LNCaP clone FGC (cell line): ENCODE measurements around the gene ARL8B.

Experiments
- DNase-seq: peaks from one replicate; pipeline ENCODE4 v3.0.0-alpha.2; 2011; ENCODE audit warnings: low read depth
- H3K4me3 ChIP-seq: 2 replicates; pipeline ENCODE4 v1.5.1; 2011; ENCODE audit warnings: mild to moderate bottlenecking, low read depth, low read length, control low read depth
- TF ChIP-seq, protein P1 (sequence below): IDR thresholded peaks from 2 replicates; pipeline ENCODE4 v1.5.1; 2012; ENCODE audit warnings: mild to moderate bottlenecking; ENCODE audit not compliant: control insufficient read depth, insufficient read depth; ENCODE audit errors: extremely low read depth

ARL8B gene

DNA sequence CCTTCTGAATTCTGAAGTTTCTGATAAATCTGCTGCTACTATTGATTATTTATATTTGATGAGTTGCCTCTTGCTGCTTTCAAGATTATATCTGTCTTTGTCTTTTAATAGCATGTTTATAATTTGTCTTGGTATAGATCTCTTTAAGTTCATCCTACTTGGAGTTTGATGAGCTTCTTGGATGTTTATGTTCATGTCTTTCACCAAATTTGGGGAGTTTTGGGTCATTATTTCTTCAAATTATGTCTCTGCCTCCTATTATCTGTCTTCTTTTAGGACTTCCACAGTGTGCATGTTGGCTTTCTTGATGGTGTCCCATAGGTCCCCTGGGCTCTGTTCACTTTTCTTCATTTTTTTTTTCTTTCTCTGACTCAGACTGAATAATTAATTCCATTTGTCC lies 33.1 kb downstream of the ARL8B start:
- TF ChIP-seq, protein P1, sequence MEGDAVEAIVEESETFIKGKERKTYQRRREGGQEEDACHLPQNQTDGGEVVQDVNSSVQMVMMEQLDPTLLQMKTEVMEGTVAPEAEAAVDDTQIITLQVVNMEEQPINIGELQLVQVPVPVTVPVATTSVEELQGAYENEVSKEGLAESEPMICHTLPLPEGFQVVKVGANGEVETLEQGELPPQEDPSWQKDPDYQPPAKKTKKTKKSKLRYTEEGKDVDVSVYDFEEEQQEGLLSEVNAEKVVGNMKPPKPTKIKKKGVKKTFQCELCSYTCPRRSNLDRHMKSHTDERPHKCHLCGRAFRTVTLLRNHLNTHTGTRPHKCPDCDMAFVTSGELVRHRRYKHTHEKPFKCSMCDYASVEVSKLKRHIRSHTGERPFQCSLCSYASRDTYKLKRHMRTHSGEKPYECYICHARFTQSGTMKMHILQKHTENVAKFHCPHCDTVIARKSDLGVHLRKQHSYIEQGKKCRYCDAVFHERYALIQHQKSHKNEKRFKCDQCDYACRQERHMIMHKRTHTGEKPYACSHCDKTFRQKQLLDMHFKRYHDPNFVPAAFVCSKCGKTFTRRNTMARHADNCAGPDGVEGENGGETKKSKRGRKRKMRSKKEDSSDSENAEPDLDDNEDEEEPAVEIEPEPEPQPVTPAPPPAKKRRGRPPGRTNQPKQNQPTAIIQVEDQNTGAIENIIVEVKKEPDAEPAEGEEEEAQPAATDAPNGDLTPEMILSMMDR, result no peak
- H3K4me3 ChIP-seq, result no peak overlapping the region
- no peak for DNase-seq

DNA sequence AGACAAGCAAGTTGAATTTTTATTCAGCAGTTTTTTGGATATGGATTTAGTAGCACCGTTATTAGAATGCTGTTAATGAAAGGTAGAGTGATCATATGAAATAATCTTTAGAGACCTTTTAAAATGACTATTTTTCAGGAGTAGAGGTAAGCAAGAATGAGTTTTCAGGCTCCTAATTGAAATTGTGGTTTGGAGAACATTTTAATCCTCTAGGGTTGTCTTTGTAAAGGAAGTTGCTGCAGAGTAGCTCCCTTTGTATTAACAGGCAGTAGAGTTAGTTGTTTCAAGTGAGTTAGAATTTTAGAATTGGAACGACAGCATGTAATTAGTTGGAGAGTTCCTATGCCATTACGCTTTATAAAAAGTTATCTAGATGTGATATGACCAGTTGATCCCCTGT lies 38.2 kb downstream of the ARL8B start:
- TF ChIP-seq, protein P1, result no peak
- DNase-seq, result no peak
- no peak overlapping the region for H3K4me3 ChIP-seq

- TF ChIP-seq, protein P1, result no peak
- DNase-seq, result no peak
- no peak overlapping the region for H3K4me3 ChIP-seq
Measured at GRCh38 chr3:5160940-5161858, 39.1 kb downstream of the ARL8B start.

GRCh38 chr3:5162102-5162501 lies 40.0 kb downstream of the ARL8B start:
- no peak for DNase-seq
- H3K4me3 ChIP-seq, result no peak overlapping the region
- TF ChIP-seq, protein P1, result no peak

DNA sequence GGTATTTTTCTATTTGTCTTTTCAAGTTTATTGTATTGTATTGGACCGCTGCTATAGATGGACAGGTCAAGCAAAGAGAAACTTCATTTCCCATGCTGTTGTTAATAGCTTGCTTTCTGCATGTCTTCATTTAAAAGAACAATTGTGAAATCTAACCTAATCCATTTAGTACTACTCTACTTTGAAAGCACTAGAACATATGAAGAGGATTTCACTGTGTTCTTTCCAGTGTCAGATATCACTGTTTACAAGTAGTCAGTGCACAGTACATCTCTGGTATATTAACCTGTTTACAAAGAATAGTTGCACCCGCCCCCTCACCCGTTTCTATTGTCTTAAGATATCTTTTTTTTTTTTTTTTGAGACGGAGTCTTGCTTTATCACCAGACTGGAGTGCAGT lies 43.6 kb downstream of the ARL8B start:
- DNase-seq, result peak; percentile 30
- TF ChIP-seq, protein P1, result no peak

DNA sequence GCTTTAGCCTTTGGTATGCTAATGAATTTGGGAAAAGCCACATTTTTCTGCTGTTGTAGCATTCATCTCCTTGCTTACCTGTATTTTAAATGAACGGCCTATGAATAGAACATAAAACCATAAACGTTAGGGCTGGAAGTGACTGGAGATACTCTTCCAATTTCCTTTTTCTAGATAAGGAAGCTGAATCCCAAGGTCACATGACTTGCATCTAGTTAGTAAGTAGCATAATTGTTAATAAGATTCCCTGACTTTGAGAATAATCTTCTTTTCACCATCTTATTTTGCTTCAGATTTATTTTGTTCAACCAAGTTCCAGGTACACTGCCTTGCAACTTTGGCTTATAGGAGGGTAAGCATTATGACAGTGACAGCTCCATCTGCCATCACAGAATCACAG lies 44.8 kb downstream of the ARL8B start:
- no peak overlapping the region for H3K4me3 ChIP-seq
- no peak for DNase-seq
- TF ChIP-seq, protein P1, result no peak

More for the DNA sequence above, 43.6 kb downstream of the ARL8B start:
- no peak overlapping the region for H3K4me3 ChIP-seq
